GM12891 (cell line): ENCODE measurements around the gene HSPBP1.

Experiments used
- DNase-seq: peaks from one replicate; pipeline ENCODE4 v3.0.0; 2011; ENCODE audit warnings: low spot score; ENCODE audit not compliant: insufficient read length
- FAIRE-seq: peaks from 2 replicates; lab custom pipeline; 2011; peaks lifted over from hg19 to GRCh38; lab: Jason Lieb, UNC
- PAX5 ChIP-seq: IDR thresholded peaks from 2 replicates; pipeline ENCODE4 v1.6.1; 2011; ENCODE audit warnings: low read length, moderate library complexity, mild to moderate bottlenecking; ENCODE audit not compliant: insufficient read depth, severe bottlenecking
- POLR2A ChIP-seq: IDR thresholded peaks from 2 replicates; pipeline ENCODE4 v1.6.1; 2011; ENCODE audit warnings: low read depth, low read length, control low read depth
- POLR2AphosphoS5 ChIP-seq: IDR thresholded peaks from 2 replicates; pipeline ENCODE4 v1.6.1; 2011; ENCODE audit warnings: low read depth, low read length, control low read depth
- POU2F2 ChIP-seq: IDR thresholded peaks from 2 replicates; pipeline ENCODE4 v1.6.1; 2011; ENCODE audit warnings: low read depth, mild to moderate bottlenecking, control low read depth, low read length, moderate library complexity
- SPI1 ChIP-seq: IDR thresholded peaks from 2 replicates; pipeline ENCODE4 v1.6.1; 2011; ENCODE audit warnings: low read depth, low read length, control low read depth
- TAF1 ChIP-seq: IDR thresholded peaks from 2 replicates; pipeline ENCODE4 v1.6.1; 2011; ENCODE audit warnings: low read depth, low read length, control low read depth

The HSPBP1 gene

DNA sequence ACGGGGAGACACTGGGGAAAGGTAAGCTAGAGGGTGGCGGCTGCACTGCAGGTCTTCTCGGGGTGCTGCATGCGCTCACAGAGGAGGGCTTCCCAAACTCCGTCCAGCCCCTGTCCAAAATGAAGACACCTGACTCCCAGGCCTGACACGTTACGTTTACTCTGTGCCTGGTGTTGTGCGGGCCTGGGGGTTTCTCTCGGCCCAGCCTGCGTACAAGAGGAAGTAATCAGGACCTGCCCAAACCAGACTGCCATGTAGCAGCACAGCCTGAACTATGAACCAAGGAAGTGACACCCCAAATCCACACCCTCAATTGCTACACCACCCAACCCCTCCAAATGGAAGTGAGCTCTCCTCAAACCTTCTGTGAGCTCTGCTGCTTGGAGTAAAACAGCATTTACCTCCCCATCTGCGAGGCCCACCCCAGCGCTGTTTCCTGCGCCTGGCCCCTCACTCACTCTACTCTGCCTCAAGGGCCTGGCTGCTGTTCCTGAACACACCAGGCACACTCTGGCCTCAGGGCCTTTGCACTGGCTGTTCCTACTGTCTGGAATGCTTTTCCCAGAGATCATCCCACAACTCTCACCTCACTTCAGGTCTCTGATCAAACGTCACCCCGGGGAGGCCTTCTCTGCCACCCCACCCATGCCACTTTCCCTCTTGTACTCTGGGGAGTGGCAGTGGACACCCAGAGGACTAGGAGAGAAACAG lies 3.0 kb downstream of the HSPBP1 start:
- DNase-seq (no peak), FAIRE-seq (no peak)

DNA sequence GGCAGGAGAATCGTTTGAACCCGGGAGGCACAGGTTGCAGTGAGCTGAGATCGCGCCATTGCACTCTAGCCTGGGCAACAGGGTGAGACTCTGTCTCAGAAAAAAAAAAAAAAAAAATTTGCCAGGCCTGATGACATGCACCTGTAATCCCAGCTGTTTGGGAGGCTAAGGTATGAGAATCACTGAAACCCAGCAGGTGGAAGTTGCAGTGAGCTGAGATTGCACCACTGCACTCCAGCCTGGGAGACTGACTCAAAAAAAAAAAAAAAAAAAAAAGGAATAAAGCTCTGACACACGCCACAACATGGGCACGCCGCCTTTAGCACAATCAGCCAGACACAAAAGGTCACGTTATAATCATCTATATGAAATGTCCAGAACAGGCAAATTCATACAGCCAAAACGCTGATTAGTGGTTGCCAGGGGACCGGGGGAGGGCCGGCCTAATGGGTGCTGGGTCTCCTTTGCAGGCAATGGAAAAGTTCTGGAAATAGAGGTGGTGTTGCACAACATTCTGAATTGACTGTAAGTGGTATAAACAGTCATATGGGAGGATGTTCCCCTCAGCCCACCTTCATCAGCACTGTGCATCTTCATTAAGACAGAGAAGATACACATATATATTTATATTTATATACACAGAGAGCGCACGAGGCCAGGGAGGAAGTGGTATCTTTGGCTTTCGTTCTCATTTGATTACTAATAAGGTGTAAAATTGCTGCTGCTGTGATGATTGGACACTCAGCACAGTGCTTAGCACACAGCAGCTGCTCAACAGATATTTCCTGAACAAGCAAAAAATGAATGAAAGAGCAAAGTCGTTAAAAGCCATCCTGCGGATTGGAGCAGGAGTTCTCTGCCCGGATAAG lies 3.8 kb downstream of the HSPBP1 start:
- FAIRE-seq, result peak; percentile 92
- TF ChIP-seq PAX5 (no peak), TAF1 (no peak), SPI1 (peak; percentile 89), POLR2AphosphoS5 (no peak)
- DNase-seq, result peak; percentile 53

More for the DNA sequence above, 3.0 kb downstream of the HSPBP1 start:
- TF ChIP-seq POU2F2 (no peak), SPI1 (no peak), TAF1 (no peak), PAX5 (no peak), POLR2A (no peak), POLR2AphosphoS5 (no peak)

DNA sequence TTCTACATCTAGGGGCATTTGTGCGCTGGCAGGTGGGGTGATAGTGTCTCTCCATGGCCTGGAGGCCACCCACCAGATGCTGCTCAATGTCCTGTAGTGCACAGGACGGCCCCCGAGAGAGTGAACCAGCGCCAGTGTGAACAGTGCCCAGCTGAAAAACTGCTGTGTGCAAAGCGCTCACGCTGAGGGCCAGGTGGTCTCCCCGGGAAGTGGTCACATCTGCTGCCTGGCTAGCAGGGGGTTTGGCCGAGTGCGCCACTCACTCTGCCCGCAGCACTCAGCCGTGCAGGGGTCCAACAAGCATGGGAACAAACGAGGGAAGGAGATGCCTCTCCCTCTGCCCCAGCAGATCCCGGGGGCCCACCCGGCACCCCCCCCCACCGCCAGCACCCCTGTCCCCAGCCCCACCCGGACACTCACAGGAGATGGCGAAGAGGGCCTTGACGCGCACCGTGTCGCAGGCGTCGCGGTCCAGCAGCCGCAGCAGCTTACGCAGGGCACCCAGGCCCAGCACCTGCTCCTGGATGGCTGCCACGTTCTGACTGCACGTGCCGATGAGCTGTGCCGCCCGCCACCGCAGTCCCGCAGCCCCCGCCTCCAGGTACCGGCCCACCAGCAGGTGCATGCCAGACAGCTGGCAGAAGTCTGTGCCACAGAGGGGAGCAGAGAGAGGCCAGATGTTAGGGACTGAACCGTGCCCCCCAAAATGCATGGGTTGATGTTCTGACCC lies 5.8 kb downstream of the HSPBP1 start:
- no peak for DNase-seq
- TF ChIP-seq POU2F2 (no peak), TAF1 (no peak), POLR2A (no peak), POLR2AphosphoS5 (no peak), PAX5 (no peak), SPI1 (no peak)
- FAIRE-seq, result no peak

DNA sequence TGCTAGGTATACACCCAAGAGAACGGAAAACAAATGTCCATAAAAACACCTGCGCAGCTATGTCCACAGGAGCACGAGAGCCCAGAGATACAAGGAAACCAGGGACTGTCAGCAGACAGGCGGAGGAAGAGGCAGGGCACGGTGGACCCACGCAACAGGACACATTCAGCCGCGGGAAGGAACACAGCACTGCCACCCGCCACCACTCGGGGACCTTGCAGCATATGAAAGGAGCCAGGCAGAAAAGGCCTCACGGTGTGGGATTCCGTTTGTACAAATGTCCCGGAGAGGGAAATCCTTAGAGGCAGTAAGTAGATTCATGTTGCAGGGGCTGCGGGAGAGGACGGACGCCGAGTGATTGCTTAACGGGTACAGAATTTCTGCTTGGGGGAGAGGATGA lies 7.8 kb downstream of the HSPBP1 start:
- FAIRE-seq (no peak), DNase-seq (no peak)
- no peak for TF ChIP-seq TAF1
- no peak for TF ChIP-seq POU2F2
- TF ChIP-seq POLR2AphosphoS5, result no peak
- TF ChIP-seq POLR2A, result no peak
- TF ChIP-seq SPI1, result no peak
- no peak for TF ChIP-seq PAX5

GRCh38 chr19:55270172-55270942 lies 9.6 kb downstream of the HSPBP1 start:
- DNase-seq (no peak), FAIRE-seq (peak; percentile 52)
- TF ChIP-seq TAF1 (no peak), POLR2AphosphoS5 (no peak), PAX5 (no peak), POLR2A (no peak), POU2F2 (no peak), SPI1 (no peak)

DNA sequence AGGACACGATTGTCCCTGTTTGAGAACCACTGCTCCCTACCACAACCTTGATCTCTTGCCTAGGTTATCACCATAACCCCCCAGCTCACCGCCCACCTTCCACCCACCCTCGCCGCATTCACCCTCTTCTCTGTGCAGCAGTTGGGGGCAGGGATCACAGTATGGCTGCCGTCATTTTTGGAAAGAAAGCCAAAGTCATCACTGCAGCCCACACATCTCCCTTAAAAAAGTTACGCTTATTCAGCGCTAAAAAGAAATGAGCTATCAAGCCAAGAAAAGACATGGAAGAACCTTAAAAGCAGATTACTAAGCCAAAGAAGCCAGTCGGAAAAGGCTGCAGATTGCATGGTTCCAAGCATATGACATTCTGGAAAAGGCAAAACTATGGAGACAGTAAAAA lies 10.6 kb downstream of the HSPBP1 start:
- DNase-seq, result no peak
- TF ChIP-seq SPI1 (no peak), POLR2AphosphoS5 (no peak), POLR2A (no peak), PAX5 (no peak), TAF1 (no peak), POU2F2 (no peak)
- no peak for FAIRE-seq

- DNase-seq, result no peak
- no peak for FAIRE-seq
- TF ChIP-seq SPI1, result no peak
- TF ChIP-seq POU2F2, result no peak
- TF ChIP-seq POLR2AphosphoS5, result no peak
Observed at GRCh38 chr19:55266840-55267239, 13.1 kb downstream of the HSPBP1 start.

DNA sequence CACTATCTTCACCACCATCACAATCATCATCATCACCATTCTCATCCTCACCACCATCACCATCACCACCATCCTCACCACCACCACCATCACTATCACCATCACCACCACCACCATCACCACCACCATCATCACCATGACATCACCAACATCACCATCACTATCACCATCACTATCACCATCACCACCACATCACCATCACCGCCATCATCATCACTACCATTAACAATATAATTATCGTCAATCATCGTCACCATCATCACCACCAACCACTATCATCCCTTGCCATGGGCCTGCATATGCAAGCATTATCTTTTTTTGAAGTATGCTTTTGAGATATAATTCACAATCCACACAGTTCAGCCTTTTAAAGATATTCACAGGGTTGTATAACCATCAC lies 13.5 kb downstream of the HSPBP1 start:
- FAIRE-seq, result peak; percentile 69
- TF ChIP-seq POLR2A (no peak), PAX5 (no peak), POU2F2 (no peak), POLR2AphosphoS5 (no peak), TAF1 (no peak), SPI1 (no peak)
- DNase-seq, result no peak
